Measurements from ENCODE around the gene COL16A1. TPM values are rescaled to one million over a fixed set of nuclear protein-coding genes. Genes with fewer than 3 reads are reported as not detected.

COL16A1 gene
- total and polyA plus RNA-seq, 2 of the 4 experiments (the other 2 are of a cell fraction), result 34.2 to 62.8 TPM

DNA sequence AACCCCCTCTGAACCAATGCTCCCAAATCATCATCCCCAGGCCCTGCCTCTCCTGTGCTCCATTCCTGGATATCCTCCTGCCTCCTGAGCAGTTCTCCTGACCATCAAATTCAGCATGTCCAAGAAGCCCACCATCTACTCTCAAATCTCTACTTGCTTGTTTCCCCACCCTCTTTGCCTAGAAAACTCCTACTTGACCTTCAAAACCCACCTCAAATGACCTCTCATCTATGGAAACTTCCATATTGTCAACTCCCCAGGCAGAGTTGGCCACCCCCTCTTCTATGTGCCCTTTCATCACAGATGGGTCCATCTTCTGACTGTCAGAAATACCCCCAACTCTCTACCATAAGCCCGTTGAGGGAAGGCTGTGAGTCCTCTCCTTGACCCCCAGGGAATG, 43.5 kb upstream of the COL16A1 start:
- H3K9ac ChIP-seq (ENCODE audit: low read depth, low read length), result no peak overlapping the region
- H3K4me2 ChIP-seq (ENCODE audit: low read depth, low read length), result no peak overlapping the region
- H3K4me1 ChIP-seq (ENCODE audit: control insufficient read depth, insufficient read depth, low read length), result peaks cover 22% of the 10 kb centered on the region
- H2BK120ac ChIP-seq (ENCODE audit: low read depth, low read length), result no peak overlapping the region
- H4K5ac ChIP-seq (ENCODE audit: low read depth, low read length), result no peak overlapping the region
- no peak overlapping the region for H2AFZ ChIP-seq (replicated peaks; ENCODE audit: low read length, poor library complexity)
- H3K27ac ChIP-seq (ENCODE audit: insufficient read depth, low read length), result no peak overlapping the region
- no TSS peak for BruUV-seq (replicated peaks)
- H2BK20ac ChIP-seq (ENCODE audit: low read depth, low read length), result no peak overlapping the region
- no peak overlapping the region for H3K18ac ChIP-seq (ENCODE audit: low read depth, low read length)
- TF ChIP-seq BHLHE40 (IDR thresholded peaks at IDR 0.05; ENCODE audit: low read depth, low read length), result no peak
- TF ChIP-seq NFE2L2 (IDR thresholded peaks at IDR 0.05; ENCODE audit: low read depth, low read length), result no peak
- TF ChIP-seq RFX5 (IDR thresholded peaks at IDR 0.05; ENCODE audit: low read depth, low read length), result no peak
- TF ChIP-seq MXI1 (IDR thresholded peaks at IDR 0.05; ENCODE audit: borderline replicate concordance, low read depth, low read length), result no peak
- TF ChIP-seq, protein P1, sequence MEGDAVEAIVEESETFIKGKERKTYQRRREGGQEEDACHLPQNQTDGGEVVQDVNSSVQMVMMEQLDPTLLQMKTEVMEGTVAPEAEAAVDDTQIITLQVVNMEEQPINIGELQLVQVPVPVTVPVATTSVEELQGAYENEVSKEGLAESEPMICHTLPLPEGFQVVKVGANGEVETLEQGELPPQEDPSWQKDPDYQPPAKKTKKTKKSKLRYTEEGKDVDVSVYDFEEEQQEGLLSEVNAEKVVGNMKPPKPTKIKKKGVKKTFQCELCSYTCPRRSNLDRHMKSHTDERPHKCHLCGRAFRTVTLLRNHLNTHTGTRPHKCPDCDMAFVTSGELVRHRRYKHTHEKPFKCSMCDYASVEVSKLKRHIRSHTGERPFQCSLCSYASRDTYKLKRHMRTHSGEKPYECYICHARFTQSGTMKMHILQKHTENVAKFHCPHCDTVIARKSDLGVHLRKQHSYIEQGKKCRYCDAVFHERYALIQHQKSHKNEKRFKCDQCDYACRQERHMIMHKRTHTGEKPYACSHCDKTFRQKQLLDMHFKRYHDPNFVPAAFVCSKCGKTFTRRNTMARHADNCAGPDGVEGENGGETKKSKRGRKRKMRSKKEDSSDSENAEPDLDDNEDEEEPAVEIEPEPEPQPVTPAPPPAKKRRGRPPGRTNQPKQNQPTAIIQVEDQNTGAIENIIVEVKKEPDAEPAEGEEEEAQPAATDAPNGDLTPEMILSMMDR (conservative IDR thresholded peaks at IDR 0.05; ENCODE audit: low read depth, low read length), result no peak
- TF ChIP-seq CHD1 (IDR thresholded peaks at IDR 0.05; ENCODE audit: low read depth, low read length), result no peak
- TF ChIP-seq, protein P2, sequence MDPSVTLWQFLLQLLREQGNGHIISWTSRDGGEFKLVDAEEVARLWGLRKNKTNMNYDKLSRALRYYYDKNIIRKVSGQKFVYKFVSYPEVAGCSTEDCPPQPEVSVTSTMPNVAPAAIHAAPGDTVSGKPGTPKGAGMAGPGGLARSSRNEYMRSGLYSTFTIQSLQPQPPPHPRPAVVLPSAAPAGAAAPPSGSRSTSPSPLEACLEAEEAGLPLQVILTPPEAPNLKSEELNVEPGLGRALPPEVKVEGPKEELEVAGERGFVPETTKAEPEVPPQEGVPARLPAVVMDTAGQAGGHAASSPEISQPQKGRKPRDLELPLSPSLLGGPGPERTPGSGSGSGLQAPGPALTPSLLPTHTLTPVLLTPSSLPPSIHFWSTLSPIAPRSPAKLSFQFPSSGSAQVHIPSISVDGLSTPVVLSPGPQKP (IDR thresholded peaks at IDR 0.05; ENCODE audit: borderline replicate concordance, low read depth, low read length), result no peak
- TF ChIP-seq SMC3 (IDR thresholded peaks at IDR 0.05; ENCODE audit: low read depth, low read length), result no peak
- no peak for TF ChIP-seq RAD21 (IDR thresholded peaks at IDR 0.05; ENCODE audit: low read length)
- TF ChIP-seq FOS (IDR thresholded peaks at IDR 0.05; ENCODE audit: low read depth, low read length), result no peak
- no peak overlapping the region for H2AK5ac ChIP-seq (ENCODE audit: low read depth, low read length)
- no peak overlapping the region for H2BK15ac ChIP-seq (ENCODE audit: low read depth, low read length)
- no peak overlapping the region for H2BK5ac ChIP-seq (ENCODE audit: low read depth, low read length, poor library complexity, severe bottlenecking)
- peaks cover 0 to 3% of the 10 kb centered on the region in 2 experiments; a peak in 1 of 4 replicates for H3K79me1 ChIP-seq (ENCODE audit: low read depth in 1 of 2, low read length in 2 of 2)
- no peak overlapping the region for H3K14ac ChIP-seq (replicated peaks; ENCODE audit: low read depth, low read length)
- in situ Hi-C loops (cut with MboI; ENCODE audit: low sequenced_read_pairs) (loop anchor here (10.0 kb wide), 1 partner anchor 83 kb away; no protein-coding TSS in a partner anchor), dilution Hi-C loops (cut with HindIII; ENCODE audit: low sequenced_read_pairs, unreplicated experiment) (no loop called here), intact Hi-C loops (cut with micrococcal nuclease) (loop anchor here (5.0 kb wide), 2 partner anchors 45 to 185 kb away; partner anchors contain the start of gene COL16A1)
- POLR2A ChIA-PET (ENCODE audit: unreplicated experiment), result no interaction called here
- H3K27me3 ChIP-seq (ENCODE audit: control insufficient read depth, insufficient read depth, low read length), result no peaks in the 10 kb centered on the region
- peaks cover 36% of the 10 kb centered on the region for H4K20me1 ChIP-seq (ENCODE audit: insufficient read depth, low read length)
- H4K8ac ChIP-seq (ENCODE audit: low read depth in 2 of 2, low read length in 2 of 2), result no peak overlapping the region
- H3K4me3 ChIP-seq (ENCODE audit: insufficient read depth, low read depth, low read length), result no peak overlapping the region
- H3K36me3 ChIP-seq (ENCODE audit: control insufficient read depth, insufficient read depth, low read length), result no peaks in the 10 kb centered on the region
- CTCF ChIA-PET, result no interaction called here
- DNase-seq, result no peak
- H3K9me3 ChIP-seq (ENCODE audit: control insufficient read depth, insufficient read depth, low read length), result no peaks in the 10 kb centered on the region
- no CpG with 5 or more reads among the region's 1 CpG for WGBS, 2 experiments (ENCODE audit: extremely low coverage in 2 of 2, insufficient read length in 1 of 2)
- no peak overlapping the region for H3K23ac ChIP-seq (ENCODE audit: low read depth, low read length)
- H4K91ac ChIP-seq (ENCODE audit: insufficient read depth, low read depth, low read length), result no peak overlapping the region
- no peak overlapping the region for H2AK9ac ChIP-seq (replicated peaks; ENCODE audit: low read depth, low read length, poor library complexity)
- ATAC-seq (ENCODE audit: low read depth), result no peak
- H3K4ac ChIP-seq (ENCODE audit: low read depth, low read length), result no peak overlapping the region
- H3K56ac ChIP-seq (ENCODE audit: extremely low read depth, insufficient read depth, low read length), result no peak overlapping the region
- H3K9me1 ChIP-seq (ENCODE audit: insufficient read depth, low read length), result peaks cover 5% of the 10 kb centered on the region; the same call in 1 of the 2 replicates

Measured in IMR-90 (cell line).